KG1 (cell line): ENCODE data around the gene PTPN7.
"Not testable (repeated sequence)": the region's sequence is repeated elsewhere in the genome, so short reads cannot be mapped to it uniquely, and the experiment has no call there.

ENCODE experiments used
- DNase-seq: peaks from one replicate; lab custom pipeline; 2025; lab: John Stamatoyannopoulos, UW

PTPN7 gene

DNA sequence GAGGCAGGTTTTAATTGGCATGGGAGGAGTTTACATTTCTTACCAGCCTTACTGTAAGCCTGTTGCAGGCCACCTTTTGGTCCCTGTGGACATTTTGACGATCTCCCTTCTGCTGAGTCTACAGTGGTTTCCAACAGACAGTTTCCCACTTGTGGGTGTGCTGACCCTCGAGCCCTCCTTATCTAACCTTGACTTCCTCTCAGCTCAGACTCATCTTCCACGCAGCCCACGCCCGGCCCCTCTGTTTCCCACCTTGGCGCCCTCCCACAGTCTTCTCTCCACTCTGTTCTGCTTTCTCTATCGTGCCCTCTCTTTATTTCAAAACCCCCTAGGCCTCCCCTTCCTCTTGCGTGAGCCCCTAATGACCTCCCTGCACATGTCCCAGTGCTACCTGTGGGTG lies 9.8 kb downstream of the PTPN7 start:
- no peak for DNase-seq

DNA sequence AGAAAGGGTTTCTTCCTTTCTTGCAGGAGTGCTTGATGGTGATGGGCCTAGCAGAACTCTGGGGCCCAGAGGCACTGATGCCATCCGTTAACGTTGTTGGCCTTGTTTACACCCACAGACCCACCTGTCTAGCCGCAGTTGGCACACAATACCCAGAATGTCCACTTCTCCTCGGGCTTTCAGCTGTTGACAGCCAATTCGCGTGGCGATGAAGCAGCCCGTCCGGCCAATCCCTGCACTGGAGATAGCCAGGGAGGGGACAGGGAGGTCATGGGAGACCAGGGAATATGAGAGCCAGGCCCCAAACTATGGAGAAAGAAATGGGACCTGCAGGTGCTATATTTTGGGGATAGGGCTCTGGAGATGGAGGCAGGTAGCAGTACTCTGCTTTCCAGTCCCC lies 10.2 kb downstream of the PTPN7 start:
- DNase-seq = no peak

DNA sequence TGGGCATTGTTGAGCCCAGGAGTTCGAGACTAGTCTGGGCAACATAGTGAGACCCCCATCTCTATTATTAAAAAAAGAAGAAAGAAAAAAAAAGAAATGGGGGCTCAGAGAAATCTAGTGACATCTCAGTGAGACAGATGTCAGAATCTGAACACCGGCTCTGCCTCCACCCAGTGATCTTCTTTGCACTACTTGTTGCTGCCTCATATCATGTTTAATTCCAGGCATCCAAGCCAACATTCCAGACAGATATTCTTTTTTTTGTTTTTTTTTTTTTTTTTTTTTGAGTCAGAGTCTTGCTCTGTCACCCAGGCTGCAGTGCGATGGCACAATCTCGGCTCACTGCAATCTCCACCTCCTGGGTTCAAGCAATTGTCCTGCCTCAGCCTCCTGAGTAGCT lies 10.8 kb downstream of the PTPN7 start:
- no peak for DNase-seq

DNA sequence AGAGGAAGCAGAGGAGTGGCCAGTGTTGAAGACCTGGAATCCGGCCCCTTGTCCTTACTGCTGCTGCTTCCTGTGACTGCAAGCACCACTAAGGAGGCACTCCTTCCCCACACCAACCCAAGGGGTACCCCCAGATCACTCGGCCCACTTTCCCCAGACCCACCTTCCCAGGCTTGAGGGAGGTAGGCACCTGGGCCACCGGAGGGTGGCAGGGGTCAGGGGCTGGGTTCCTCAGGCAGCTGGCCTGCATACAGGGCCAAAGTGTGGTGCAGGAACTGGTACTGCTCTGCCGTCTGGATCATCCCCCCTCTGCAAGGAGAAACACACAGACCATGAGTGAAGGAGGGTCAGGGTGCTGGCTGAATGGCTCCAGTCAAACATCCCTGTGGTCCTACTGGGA lies 12.0 kb downstream of the PTPN7 start:
- no peak for DNase-seq

DNA sequence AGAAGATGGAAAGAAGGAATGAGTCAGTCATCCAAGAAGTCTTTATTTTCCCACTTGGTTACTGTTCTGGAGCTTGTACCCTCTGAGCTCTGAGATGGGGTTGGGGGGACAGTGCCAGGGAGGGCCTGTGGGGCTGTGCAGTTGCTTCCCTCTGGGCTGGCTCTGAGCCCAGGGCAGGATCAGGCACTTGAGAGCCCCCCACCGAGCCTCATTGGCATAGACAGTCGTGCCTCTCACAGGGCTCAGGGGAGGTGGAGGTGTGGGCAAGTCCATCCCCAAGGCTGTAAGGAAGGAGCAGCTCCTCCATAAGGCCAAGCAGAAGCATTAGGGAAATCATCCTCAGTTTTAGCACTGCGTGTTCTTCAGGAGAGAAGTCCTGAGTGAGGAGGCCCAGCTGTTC lies 13.4 kb downstream of the PTPN7 start:
- DNase-seq = no peak

DNA sequence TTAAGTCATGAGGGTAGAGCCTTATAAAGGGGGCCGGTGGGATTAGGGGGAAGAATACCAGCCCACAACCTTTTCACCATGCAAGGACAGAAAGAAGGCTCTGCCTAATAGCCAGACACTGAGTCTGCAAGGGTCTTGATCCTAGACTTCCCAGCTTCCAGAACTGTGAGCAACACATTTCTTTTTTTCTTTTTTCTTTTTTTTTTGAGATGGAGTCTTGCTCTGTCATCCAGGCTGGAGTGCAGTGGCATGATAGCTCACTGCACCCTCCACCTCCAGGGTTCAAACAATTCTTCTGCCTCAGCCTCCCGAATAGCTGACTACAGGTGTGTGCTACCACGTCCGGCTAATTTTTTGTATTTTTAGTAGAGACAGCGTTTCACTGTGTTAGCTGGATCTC lies 14.1 kb downstream of the PTPN7 start:
- no peak for DNase-seq

DNA sequence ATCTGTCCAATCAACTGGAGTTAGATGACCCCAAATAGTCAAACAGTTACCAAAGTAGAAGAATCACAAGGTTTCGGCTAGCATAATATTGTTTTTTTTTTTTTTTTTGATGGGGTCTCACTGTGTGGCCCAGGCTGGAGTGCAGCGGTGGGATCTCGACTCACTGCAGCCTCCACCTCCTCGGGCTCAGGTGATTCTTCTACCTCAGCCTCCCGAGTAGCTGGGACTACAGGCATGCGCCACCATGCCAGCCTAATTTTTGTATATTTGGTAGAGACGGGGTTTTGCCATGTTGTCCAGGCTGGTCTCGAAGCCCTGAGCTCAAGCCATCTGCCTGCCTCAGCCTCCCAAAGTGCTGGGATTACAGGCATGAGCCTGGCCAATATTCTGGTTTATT lies 14.7 kb downstream of the PTPN7 start:
- DNase-seq = not testable (repeated sequence)

DNA sequence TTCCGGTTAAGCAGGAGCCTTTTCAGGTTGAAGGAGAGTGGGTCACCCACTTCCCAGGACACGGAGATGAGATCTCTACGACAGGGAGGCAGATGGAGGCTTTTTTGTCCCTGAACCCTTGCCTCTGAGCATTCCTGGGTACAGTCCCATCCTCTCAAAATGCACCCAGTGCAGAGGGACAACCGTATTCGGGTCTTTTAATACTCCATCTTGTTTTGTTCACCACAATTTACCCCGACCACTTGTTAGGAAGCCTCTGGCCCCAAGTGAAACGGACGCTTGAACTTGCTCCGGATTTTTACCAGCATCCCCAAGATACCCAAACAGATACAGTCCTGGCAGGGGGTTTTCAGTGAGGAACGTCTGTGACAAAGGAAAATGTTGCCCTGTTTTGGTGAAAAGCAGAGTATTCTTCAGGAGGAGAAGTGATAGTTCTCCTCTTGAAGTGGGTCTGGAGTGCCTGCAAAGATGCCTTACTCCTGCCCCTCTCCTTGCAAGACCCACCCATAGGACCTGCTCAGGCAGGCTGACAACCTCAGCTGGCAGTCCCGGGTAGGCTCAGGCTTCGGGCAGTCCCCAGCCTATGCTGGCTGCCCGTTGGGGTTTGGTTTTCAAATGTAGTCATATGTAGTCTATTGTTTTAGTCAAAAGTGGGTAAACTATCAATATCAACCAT lies 15.2 kb downstream of the PTPN7 start:
- DNase-seq = peak; percentile 76

DNA sequence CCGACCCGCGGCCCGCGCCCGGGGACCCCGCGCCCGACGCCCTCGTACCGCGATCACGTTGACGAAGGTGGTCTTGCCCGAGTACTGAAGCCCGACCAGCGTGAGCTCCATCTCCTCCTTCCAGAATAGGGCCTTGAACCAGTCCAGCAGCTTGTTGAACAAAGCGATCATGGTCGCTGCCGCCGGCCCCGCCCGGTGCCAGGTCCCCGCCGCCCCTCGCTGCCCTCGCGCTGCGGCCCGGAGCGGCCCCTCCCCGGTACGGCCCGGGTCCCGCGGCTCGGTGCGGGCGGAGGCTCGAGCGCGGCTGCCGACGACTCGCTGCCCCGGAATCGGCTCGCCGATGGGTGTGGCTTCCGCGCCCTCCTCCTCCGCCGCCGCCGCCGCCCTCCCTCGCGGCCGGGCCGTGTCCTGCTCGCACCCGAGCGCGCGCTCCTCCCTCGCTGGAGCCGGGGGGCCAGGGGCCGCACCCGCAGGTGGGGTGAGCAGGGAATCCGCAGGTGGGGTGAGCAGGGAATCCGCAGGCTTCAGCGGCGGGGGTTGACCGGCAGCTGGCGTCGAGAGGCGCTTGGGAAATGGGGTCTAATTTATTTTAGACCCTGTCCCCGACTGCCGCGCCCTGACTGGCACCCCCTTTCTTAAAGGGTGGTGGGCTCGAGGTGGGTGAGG lies 15.9 kb downstream of the PTPN7 start, which contains the start of gene ARL8A:
ARL8A (minus strand) TSS at position 336 of the 666 bp plus-strand sequence; CDS start at position 171, 165 bp downstream.
- DNase-seq = no peak

DNA sequence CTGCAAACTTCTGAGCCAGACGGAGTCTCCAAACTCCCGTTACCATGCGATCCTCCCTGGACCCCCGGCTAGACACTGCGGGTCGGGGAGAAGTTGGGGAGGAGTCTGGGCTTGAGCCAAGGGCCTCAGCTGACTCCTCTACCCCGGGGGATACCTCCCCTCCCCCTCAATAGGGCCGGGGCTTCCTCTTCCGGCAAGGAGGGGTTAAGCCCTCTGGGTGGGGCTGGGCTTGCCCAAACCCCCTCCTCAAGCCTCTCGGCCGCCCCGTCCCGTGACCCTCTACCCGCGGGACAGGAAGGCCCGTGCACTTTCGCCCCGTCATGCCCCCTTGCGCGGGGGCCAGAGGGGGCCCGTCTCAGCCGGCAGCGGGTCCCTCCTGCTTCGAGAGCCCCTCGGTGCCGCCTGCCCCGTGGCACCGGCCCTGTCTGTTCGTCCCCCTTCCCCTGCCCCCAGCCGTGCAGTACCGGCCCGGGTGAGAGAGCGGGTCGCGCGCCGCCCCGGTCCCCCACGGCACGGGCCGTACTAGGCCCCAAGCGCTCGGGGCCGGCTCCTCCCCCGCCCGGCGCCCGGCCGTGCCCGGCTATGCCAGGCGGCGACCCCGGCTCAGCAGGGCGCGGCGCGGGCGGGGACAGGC lies 16.5 kb downstream of the PTPN7 start:
- peak; percentile 88 for DNase-seq

DNA sequence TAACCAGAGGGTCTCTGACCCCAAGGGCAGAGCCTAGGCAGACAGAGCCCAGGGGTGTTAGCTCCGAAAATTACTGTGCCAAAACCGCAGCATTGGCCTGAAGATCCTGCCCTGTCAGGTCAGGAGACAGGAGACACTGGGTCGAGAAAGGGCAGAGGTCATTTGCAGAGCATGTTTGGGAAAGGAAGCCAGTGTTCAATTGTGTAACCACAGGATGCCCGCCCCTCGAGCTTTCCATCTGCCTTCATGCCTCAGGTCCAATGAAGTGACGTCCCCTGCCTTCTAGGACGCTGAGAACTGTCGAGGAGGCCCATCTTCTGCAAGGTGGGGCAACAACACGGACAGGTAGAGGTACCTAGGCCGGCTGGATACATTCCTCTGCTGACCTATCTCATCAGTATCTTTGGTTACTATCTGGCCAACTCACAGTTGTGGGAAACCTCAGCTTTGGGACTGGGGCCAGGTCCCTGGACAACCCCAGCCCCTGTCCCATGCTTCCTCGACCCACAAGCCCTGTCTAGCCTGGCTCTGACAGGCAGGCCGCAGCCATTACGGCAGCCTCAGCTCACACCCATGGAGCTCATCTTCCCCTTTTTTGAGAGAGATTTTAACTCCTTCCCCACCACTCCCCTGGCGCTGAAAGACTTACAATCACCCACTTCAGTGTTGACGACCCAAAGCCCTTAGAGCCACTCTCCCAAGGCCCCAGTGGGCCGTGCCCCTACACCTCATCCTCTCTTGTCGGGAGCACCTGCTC lies 17.2 kb downstream of the PTPN7 start:
- DNase-seq = peak; percentile 88

DNA sequence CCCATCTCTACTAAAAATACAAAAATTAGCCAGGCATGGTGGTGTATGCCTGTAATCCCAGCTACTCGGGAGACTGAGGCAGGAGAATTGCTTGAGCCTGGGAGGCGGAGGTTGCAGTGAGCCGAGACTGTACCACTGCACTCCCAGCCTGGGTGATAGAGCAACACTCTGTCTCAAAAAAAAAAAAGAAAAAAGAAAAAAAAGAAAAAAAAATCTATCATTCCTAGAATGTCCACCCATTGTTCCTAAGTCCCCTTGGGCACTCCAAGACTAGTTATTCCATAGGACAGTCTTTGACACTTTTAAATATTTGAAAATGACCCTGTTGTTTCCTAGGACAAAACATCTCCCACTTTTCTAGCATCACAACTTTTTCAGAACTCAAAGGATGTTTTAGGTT lies 18.9 kb downstream of the PTPN7 start:
- DNase-seq = not testable (repeated sequence)

DNA sequence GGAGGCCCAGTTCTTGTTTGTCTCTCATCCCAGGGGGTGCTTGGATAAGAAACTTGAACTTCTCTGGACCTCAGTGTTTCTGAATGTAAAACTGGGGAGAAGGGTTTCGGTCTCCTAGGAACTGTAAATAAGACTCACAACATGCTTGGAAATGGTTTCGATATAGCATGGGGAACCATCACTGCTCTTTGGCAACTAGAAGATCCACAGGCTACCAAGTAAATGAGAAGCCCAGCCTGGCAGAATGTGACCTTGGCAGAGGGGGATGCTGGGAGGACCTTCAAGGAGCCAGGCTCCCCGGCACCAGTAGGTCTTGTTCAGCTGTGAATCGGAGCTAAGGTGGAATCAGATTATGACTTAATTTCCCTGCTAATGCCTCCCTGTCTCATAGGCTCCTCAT lies 19.6 kb downstream of the PTPN7 start:
- no peak for DNase-seq

DNA sequence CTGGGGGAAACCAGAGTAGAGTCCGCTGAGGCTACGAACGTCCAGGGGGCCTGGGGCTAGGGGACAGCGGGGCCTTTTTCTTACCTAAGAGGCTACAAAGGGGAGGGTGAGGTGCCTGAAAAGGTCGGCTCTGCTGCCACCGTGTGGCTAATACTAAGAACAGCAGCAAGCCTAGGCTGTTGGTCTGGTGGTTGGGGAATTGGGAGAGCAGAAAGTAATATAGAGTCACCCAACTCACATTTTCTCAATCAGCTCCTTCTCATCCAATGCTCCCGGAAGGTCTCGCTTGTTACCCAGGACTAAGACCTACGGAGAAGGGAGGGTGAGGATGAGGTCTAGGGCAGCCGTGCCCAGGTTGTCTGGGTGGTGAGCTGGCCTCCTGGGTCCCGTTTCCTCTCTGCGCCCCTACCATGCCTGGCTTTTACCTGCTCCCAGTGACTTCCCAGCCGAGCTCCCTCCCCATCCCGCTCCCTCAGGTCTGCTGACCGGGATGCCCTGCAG lies 25.1 kb downstream of the PTPN7 start:
- DNase-seq = peak; percentile 25

DNA sequence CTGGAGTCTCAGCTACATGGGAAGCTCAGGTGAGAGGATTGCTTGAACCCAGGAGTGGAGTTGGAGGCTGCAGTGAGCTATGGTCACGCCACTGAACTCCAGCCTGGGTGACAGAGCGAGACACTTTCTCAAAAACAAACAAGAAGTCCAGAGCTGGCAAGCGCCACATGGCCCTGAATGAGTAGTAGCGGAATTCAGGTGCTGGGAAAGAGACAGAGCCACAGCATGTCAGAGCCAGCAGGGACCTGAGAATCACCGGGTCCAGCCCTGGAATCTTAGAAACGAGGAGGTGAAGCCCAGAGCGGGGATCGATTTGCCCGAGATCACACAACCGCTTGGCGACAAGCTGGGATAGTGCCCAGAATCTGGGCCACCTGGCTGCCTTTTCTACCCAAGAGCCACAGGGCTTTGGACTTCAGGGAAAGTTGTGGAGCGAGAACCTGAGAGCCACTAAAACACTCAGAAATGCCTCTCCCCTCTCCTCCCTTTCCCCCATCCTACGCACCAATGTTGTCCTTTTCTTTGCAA lies 25.7 kb downstream of the PTPN7 start:
- no peak for DNase-seq

DNA sequence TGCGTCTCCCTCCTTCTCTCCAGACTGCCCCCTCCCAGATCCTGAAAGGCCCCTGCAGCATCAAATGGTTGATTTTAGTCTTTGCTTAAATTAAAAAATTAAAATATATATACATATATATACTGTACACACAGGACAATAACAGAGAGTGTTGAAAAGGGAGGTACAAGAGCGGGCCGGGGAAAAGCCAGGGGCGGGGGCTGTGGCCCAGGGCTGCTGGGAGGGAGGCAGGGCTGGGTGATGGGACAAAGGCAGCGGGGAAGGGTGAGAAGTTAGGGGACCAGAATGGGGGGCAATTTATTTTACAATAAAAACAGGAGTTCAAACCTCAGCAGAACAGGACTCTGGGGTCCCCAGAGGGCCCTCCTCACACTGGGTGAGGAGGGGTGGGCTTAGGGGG lies 26.4 kb downstream of the PTPN7 start:
- DNase-seq = no peak

DNA sequence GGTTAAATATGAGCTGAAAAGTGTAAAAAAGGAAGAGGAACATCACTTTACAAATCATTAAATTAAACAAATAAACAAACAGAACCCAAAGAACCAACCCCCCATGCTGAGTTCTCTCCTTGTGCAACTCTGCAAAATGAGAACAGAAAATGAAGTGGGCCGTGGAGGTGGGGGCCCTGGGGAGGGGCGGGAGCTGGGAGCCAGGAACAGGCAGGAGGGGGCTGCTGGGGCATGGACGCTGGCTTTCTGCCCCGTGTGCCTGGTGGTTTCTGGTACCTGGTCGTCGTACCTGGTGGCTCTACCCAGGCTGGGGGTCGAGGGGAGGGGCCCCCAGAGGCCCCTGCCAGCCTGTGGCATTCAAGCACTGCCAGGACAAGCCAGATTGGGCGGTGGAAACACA lies 26.9 kb downstream of the PTPN7 start:
- no peak for DNase-seq

DNA sequence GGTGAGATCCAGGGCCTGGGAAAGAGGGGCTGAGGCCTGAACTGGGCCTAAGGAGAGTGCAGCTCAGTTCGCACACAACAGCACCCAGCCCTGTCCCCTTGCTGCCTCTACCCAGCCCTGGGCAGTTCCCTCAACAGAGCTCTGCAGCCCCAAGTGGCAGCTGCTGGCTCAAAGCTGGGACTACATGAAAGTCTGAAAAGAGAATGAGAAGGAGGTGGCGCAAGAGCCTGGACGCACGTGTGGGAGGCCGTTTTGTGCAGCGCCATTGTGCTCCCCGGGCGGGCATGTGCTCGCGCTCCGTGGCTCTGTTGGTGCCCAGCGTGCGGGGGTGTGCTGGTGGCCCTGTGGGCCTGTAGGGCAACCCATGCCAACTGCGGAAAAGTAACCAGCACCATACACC lies 27.4 kb downstream of the PTPN7 start:
- no peak for DNase-seq

DNA sequence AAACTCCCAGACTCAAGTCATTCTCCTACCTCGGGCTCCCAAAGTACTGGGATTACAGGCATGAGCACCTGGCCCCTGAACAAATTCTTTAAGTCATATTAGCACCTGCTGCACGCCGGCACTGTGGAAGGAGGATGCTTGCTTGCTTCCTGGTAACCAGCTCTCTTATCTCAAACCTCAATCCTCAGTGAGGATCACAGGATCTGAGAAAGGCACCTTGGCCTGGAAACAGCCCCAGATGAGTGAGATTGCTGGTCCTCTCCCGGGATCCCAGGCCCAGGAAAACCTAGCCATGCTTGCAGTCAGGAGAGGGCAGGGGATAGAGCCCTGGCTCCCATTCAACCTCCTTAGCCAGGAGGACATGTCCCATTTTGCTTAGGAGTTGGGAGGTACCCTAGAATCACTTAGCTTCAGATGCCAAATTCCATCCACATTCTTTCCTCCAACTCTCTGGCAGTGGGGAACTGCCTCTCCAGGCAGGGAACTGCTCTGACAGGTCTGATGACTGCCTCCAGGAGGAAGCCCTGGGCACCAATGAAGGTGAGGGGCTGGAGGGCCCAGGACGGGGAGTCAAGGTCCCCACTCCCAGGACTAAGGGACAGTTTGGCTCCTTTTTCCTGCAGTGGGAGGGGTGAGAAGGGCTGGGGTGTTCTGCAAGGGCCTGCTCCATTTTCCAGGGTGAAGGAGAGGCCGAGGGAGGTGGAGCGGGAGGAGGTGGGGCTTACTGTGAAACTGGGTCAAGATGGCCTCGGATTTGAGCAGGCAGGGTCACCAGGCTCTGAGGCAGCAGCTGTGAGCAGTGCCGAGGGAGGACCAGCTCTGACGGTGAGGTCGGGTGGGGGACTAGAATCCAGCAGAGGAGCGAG lies 28.2 kb downstream of the PTPN7 start:
- DNase-seq = no peak

DNA sequence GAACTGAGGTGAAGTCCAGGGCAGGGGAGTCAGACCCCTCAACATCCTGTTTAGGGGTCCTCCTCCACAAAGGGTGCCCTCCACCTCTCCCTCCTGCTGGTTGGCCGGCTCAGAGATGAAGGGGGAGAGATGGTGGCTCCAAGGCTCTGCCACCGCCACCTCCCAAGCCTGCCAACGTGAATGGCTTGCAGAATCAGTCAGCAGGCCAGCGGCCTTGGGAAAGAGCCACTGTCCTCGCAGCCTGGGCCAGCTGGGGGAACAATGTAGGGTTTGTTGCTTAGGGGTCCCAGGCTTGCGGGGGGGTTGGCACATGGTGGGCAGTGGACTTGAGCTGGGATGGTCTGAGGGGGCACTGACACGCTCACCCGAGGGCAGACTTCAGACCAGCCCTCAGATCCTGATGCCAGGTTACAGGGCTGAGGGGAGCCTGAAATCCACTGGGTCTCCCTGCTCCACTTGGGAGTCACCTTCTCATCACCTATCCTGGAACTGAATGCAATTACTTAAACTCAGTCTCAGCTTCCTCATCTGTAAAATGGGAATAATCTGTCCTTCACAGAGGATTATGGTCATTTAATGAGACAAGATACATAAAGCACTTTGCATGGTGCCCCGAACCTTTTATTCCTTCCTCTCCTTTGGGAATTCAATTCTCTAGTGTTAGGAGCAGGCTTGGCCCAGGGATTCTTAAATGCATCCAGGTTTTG lies 29.4 kb downstream of the PTPN7 start:
- no peak for DNase-seq

DNA sequence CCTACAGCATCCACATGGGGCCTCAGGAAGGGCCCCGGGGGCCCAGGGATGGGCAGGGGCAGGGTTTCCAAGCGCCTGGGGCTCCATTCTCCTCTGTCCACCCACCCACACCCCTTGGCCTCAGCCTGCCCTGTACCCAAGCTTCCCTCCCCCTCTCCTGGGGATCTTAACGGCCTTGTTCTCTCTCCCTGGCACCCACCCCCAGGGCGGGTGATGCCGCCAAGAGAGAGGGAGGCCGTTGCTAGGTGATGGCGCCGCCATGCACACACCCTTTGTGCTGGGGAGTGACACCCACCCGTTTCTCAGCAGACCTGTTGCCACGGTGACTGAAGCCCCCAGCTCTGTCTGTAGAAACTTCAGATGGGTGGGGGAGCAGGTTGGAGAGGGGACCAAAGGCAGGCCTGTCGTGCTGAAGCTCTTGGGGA lies 30.1 kb downstream of the PTPN7 start:
- no peak for DNase-seq
